Renal cortical epithelial cell (primary cell): Measurements from ENCODE around the gene RTBDN. TPM values are rescaled to one million over a fixed set of nuclear protein-coding genes. Genes with fewer than 3 reads are reported as not detected.
"Not testable (repeated sequence)": the region's sequence is repeated elsewhere in the genome, so short reads cannot be mapped to it uniquely, and the experiment has no call there.

ENCODE experiments used
- DNase-seq: peaks from one replicate; pipeline ENCODE4 v3.0.0-alpha.2; 2011; ENCODE audit warnings: low read depth
- total RNA-seq: library from RNA; depleted of rRNA; stranded (reverse); fragments of >200 nt; gene quantifications from 2 replicates; pipeline ENCODE4 v1.2.3, GENCODE V29; 2014

RTBDN gene
- total RNA-seq, 1 donor from 2014 or later: not detected

DNA sequence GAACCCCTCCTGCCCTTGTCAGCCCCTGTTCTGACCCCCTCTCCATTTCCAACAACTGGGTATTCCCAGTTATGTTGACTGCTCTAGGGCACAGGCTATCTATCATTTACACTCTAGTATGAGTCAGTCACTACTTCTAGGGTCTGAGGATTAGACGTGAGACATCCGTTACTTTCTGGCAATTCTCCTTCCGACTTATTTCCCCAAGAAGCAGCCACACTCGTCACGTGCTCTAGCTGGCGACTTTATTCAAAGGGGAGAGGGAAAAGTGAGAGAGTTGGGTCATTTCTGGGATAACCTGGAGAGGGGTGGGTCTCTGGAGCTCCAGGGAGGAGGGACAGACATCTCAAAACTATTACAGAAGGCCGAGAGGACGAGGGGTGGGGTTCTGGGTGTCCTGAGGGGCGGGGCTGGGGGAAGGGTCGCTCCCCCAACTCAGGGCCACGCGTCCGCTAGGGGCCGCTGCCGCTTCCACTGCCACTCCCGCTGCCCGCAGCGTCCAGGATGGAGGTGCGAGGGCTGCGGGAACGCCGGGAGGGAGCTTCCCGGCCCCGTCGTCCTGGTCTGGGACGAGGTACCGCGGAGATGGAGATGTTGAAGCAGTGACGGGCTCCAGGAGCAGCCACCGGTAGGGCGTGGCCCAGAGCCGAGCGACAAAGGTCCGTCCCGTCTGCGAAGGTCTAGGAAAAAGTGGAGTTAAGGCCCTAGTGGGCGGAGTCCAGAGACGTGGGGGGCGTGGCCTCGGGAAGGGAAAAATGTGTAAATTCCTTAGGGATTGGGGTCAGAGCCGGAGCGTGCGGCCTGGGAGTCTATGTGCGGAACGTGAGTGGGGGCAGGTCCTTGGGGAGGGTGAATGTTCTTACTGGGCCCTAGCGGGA is 8.9 kb downstream of the RTBDN start:
- DNase-seq: no peak

GRCh38 chr19:12821761-12822160 is 12.6 kb downstream of the RTBDN start:
- DNase-seq: no peak

DNA sequence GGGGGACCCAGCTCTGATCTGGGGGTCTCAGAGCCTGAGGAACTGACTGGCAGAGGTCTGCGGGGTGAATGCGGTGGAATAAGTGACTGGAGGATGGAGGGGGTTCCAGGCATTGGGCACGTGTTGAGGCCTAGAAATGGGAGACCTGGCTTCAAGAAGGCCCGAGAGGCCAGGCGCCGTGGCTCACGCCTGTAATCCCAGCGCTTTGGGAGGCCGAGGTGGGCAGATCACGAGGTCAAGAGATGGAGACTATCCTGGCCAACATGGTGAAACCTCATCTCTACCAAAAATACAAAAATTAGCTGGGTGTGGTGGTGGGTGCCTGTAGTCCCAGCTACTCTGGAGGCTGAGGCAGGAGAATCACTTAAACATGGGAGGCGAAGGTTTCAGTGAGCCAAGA is 16.6 kb downstream of the RTBDN start:
- DNase-seq: not testable (repeated sequence)

DNA sequence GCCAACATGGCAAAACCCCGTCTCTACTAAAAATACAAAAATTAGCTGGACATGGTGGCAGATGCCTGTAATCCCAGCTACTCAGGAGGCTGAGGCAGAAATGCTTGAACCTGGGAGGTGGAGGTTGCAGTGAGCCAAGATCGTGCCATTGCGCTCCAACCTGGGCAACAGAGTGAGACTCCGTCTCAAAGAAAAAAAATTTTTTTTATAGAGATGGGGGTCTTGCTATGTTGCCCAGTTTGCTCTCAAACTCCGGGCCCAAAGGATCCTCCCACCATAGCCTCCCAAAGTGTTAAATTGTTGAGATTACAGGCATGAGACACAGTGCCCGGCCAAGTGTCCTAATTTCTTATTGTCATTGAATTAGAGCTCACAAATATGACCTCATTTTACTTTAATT is 17.2 kb downstream of the RTBDN start:
- not testable (repeated sequence) for DNase-seq

DNA sequence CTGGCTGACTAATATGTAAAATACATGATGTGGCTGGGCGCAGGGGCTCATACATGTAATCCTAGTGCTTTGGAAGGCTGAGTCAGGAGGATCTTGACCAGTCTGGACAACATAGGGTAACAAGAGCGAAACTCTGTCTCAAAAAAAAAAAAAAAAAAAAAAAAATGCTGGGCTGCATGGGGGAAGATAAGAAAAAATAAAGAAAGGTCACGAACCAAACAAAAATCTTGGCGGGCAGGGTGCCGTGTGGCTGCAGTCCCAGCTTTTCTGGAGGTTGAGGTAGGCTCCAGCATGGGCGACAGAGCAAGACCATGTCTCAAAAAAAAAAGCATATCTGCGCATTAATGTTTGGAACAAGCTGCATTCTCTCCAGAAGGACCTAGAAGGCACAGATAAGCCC is 19.3 kb downstream of the RTBDN start:
- no peak for DNase-seq

GRCh38 chr19:12806242-12807081 is 27.9 kb downstream of the RTBDN start, which contains the start of gene RNASEH2A:
RNASEH2A (plus strand) TSS chr19:12806584; CDS start chr19:12806674, 90 bp downstream.
- peak; percentile 73 for DNase-seq

- no peak for DNase-seq
Measured at GRCh38 chr19:12804051-12804450, 30.3 kb downstream of the RTBDN start.

- no peak for DNase-seq
Measured at GRCh38 chr19:12802267-12803106, 31.9 kb downstream of the RTBDN start.

DNA sequence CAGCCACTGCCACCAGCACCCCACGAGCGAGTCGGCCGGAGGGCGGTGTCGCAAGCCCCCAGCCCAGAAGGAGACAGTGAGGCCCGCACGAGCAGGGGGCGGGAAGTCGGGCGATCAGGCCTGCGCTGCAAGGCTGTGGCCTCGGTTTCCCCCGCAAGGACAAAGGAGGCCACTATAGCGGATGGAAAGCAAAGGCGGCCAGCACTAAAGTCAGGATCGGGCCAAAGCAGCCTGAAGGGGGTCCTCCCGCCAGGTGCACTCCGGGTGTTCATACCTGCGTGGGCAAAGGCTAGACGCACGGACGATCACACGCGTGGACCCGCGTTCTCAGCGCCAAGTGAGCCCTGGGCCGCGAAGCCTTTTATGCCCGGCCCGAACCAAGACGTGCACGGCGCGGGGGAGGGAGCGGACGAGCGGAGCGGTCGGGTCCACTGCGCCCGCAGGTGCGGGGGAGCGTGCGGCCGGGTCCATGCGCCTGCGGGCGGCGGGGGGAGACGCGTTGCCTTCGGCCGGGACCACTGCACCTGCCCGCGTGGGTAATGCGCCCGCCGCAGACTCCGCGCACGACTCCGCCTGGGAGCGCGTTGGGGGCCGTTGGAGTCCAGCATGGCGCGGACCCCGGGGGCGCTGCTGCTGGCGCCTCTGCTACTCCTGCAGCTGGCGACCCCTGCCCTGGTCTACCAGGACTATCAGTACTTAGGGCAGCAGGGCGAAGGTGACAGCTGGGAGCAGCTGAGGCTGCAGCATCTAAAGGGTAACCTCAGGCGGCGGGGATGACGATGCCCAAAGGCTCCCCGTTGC is 32.7 kb downstream of the RTBDN start, which contains the start of the genes PRDX2 and THSD8:
TSS of gene PRDX2 (minus strand) at position 335 of the 801 bp plus-strand sequence. CDS start 539 bp downstream, outside the sequence.
TSS of gene THSD8 (plus strand) at position 604 of the 801 bp plus-strand sequence. CDS start at position 607, 3 bp downstream.
- DNase-seq: no peak

GRCh38 chr19:12800923-12801465 is 33.4 kb downstream of the RTBDN start:
- DNase-seq: no peak

GRCh38 chr19:12800466-12800770 is 34.0 kb downstream of the RTBDN start:
- DNase-seq: no peak

DNA sequence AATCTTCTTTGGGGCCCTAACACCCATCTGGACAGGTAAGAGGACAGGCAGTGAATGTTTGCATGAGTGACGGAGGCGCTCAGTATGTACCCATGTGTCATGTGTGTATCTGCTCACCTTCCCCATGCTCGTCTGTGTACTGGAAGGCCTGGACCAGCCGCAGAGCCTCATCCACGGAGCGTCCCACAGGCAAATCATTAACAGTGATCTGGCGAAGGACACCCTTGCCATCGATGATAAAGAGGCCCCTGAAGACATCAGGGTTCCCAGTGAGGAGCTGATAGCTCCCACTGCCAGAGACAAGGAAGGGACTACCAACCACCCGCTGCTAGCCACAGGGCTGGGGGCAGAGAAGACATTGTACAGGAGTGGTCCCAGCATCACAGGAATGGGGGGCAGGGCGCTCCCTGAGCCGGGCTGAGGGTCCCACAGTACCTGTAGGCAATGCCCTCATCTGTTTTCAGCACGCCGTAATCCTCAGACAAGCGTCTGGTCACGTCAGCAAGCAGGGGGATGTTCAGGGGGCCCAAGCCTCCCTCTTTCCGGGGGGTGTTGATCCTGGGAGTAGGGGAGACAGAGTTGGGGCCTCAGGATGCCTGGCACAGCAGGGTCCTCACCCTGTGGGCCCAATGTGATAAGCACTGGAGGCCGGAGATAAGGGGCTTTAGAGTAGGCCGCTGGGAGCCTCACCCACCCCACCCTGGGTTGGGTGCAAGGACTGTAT is 34.5 kb downstream of the RTBDN start:
- no peak for DNase-seq

DNA sequence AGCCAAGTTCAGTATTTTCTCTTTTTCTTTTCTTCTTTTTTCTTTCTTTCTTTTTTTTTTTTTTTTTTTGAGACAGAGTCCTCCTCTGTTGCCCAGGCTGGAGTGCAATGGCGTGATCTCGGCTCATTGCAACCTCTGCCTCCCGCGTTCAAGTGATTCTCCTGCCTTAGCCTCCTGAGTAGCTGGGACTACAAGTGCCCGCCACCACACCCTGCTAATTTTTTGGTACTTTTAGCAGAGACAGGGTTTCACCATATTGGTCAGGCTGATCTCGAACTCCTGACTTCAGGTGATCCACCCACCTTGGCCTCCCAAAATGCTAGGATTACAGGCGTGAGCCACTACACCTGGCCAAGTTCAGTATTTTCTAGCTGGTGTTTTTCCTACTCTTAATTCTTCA is 36.8 kb downstream of the RTBDN start:
- not testable (repeated sequence) for DNase-seq

DNA sequence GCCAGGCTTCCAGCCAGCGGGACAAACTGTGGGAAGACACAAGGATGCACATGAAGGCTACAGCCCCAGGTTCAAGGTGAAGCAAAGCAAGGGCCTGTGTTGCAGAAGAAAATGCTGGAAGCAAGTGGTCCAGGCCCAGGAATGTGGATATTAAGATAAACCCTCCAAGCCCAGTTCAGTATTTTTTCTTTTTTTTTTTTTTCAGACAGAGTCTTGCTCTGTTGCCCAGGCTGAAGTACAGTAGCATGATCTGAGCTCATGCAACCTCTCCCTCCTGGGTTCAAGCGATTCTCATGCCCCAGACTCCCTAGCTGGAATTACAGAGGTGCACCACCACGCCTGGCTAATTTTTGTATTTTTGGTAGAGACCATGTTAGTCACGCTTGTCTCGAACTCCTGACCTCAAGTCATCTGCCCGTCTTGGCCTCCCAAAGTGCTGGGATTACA is 37.2 kb downstream of the RTBDN start:
- no peak for DNase-seq

DNA sequence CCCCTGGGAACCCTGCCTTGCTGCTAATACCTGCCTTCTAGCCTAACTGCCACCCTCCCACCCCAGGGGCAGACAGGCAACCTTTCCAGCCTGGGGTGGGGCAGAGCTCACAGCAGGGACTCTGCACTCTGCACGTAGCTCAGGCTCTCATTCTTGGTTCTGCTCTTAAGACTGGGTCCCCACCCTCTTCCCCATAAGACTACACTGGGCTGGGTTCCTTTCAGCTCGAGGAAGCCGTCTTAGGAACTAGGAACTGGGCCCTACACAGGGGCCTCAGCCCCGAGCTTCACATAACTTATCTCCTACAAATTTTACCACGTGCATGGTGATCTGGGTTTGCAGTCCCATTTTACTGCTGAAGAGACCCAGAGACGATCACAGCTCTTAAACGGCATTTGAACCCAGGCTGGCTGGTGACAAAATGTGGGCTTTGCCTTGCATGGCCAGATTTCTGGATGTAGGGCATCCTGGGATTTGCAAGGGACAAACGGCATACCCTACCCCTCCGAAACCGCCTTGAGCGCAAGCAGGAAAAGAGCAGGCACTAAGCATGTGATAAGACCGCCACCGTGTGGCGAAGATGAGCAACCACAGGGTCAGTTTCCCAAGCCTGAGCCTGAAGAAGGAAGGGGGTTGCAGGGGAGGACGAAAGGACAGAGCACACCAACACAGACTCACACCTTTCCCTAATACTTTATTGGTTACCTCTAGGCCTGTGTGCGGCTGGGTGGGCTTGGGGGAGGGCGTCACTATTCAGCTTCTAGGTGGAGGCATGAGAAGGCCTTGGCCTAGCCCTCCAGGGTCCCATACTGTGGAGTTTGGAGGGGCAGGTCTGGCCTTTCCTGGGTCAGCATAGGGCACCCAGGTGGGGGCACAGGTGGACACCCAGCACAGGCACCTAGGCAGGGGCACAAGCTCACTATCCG is 38.0 kb downstream of the RTBDN start:
- DNase-seq: peak; percentile 68

GRCh38 chr19:12794971-12795381 is 39.4 kb downstream of the RTBDN start:
- DNase-seq: no peak

GRCh38 chr19:12794196-12794941 is 40.0 kb downstream of the RTBDN start:
- DNase-seq: no peak
